DMS 273 (cell line): ENCODE measurements around the gene MPV17L.
"Not testable (repeated sequence)": the region's sequence is repeated elsewhere in the genome, so short reads cannot be mapped to it uniquely, and the experiment has no call there.

Source experiments
- DNase-seq: peaks from one replicate; lab custom pipeline; 2025; ENCODE audit not compliant: unreplicated experiment; lab: John Stamatoyannopoulos, UW

The MPV17L gene

DNA sequence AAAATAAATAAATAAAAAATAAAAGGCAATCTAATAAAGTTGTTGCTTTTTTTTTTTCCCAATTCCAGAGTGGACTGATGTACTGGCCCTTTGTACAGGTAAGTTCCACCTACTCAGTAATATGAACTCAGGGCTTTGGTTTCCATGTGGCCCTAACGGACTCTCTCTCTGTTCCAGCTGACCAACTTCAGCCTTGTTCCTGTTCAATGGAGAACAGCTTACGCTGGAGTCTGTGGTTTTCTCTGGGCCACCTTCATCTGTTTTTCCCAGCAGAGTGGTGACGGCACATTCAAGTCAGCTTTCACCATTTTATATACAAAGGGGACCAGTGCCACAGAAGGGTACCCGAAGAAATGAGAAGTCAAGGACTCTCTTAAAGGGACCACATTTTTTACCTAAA lies 12.2 kb downstream of the MPV17L start:
- not testable (repeated sequence) for DNase-seq

DNA sequence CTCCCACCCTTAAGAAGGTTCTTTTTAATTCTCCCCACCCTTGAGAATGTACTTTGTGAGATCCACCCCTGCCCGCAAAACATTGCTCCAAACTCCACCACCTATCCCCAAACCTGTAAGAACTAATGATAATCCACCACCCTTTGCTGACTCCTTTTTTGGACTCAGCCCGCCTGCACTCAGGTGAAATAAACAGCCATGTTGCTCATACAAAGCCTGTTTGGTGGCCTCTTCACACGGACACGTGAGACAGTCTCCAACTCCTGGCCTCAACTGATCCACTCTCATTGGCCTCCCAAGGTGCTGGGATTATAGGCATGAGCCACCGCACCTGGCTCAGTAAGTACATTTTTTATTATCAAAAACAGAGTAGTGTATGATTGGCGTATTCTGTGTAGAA lies 13.9 kb downstream of the MPV17L start:
- DNase-seq = not testable (repeated sequence)

DNA sequence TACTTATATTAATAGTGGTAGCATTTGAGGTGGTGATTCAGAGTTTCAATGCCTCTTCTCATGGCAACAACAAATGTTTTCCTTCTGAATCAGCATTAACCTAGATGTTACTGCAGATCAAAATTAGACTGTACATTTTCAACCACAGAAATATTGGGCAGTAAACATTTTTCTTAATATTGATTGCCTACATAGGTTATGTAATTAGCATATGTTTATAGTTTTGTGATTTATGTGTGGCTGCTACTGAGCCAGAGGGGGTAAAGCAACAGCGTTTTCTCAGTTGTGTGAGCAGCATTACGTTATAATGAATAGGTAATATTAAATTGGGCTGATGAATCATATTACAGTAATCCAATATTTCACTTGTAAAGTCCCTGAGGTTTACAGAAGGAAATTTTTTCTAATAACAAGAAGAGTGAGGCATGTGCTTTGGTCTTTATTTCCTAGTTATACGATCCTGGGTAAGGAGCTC lies 20.0 kb downstream of the MPV17L start:
- no peak for DNase-seq

DNA sequence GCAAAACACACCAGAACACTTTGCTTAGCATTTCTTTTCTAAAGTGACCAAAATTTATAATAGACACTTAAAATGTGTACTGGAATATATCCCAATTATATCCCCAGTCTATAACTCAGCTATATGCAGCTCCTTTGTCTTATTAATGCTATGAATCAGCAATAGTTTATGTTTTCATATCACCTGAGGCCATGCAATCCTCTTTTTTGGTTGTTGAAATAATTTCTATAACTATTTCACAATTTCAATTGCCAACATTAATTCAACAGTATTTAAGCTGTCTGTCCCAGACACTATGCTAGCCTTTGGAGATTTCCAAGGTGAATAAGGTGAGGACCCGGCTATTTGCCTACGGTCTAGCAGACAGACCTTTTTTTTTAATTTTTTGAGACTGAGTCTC lies 21.6 kb downstream of the MPV17L start:
- DNase-seq = no peak

DNA sequence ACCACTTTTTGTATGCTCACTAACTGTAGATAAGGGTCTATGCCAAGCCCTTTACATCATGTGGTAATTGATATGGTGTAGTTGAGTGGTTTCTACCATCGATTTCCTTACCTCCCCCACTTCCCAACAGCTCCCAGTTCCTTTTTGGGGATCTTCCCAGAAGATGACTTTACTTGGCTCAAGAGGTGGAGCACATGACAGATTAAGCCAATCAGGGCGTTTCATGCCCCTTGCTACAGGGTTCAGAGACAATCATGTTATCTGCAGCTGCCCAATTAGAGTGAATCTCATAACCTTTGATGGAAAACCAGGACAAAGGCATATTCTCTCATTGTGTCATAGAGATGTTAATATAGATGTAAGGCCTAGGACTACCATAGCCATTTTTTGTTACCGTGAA lies 22.7 kb downstream of the MPV17L start:
- no peak for DNase-seq

DNA sequence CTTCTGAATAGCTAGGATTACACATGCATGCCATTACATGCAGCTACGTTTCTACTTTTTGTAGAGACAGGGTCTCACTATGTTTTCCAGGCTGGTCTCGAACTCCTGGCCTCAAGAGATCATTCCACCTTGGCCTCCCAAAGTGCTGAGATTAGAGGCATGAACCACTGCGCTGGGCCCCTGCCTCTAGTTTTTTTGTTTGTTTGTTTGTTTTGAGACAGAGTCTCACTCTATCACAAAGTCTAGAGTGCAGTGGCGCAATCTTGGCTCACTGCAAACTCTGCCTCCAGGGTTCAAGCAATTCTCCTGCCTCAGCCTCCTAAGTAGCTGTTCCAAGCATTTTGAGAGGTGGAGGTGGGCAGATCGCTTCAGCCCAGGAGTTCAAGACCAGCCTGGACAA lies 26.1 kb downstream of the MPV17L start:
- not testable (repeated sequence) for DNase-seq

DNA sequence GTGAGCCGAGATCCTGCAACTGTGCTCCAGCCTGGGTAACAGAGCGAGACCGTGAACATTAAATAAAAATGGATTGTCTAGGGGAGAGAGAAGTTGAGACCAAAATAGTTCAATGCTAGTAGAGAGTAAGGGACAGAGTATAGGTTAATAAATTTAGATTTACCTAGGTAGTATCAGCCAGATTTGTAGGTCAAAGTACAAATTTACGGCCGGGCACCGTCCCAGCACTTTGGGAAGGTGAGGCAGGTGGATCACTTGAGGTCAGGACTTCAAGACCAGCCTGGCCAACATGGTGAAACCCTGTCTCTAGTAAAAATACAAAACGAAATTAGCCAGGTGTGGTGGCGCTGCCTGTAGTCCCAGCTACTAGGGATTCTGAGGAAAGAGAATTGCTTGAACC lies 26.7 kb downstream of the MPV17L start:
- DNase-seq = no peak

DNA sequence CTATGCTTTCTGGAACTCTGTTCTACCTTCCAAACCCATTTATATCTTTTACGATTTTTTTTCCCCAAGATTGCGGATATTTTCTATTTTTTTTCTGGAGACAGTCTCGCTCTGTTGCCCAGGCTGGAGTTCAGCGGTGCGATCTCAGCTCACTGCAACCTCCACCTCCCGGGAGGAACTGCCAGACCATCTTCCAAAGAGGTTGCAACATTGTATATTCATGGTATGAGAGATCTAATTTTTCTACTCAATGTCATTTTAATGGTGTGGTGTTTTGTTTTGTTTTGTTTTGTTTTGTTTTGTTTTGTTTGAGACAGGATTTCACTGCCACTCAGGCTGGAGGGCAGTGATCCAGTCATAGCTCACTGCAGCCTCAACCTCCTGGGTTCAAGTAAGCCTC lies 30.3 kb downstream of the MPV17L start:
- DNase-seq = no peak

DNA sequence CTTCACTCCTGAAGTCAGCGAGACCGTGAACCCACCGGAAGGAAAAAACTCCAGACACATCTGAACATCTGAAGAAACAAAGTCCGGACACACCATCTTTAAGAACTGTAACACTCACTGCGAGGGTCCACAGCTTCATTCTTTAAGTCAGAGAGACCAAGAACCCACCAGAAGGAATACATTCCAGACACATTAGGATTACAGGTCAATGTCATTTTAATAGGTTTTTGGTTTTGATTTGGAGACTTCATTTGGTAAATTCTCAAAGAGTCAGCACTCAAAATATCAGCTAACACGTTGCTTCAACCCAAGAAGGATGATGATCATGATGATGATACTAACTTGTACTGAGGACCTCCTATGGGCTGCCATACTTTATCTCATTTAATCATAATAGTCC lies 31.2 kb downstream of the MPV17L start:
- DNase-seq = no peak

DNA sequence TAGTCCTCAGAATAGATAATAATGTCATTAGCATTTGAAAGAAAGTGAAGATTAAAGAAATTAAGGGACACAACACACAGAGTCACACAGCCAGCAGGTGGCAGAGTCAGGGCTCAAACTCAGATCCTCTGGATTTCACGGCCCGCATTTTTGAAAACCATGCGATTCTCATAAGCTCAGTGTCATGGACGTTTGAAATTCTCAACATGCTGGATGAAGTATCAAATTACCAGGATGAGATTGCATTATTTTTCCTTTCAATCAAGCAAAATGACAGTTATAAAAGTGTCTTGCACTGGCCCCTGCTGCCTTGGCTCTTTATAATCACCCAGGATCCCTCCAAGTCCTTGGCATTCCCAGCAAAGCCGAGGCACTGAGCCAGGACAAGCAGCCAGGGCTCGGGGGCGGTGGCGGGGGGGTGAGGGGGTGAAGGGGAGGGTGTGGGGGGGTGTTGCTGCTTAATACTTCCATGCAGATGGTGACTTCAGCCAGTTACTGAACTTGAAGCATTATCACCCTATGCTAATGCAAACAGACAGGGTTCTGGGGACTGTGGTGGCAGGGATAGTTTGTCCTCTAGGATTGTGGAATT lies 32.2 kb downstream of the MPV17L start:
- peak; percentile 94 for DNase-seq

DNA sequence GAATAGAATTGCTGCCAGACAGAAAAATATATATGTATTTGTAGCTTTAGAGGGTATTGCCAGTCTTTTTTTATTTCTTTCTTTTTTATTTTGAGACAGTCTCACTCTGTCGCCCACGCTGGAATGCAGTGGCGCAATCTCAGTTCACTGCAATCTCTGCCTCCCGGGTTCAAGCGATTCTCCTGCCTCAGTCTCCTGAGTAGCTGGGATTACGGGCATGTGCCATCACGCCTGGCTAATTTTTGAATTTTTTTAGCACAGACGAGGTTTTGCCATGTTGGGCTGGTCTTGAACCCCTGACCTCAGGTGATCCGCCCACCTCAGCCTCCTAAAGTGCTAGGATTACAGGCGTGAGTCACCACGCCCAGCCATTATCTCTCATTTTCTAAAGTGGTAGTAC lies 35.3 kb downstream of the MPV17L start:
- DNase-seq = not testable (repeated sequence)

DNA sequence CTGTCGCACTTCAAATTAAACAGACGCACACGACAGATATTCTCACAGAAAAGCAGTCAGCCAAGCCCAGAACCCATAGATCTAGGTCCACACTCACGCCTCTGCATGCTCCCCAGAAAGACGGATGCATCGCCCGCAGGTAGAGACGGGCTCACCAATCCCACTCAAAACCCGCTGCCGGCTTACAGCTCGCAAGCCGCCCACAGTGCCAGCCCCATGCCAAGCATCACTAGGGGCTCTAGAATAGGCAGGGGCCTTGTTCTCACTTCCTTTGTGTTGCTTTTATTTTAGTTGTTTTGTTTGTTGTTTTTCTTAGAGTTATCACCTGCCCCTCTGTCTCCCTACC lies 38.5 kb downstream of the MPV17L start:
- DNase-seq = no peak

DNA sequence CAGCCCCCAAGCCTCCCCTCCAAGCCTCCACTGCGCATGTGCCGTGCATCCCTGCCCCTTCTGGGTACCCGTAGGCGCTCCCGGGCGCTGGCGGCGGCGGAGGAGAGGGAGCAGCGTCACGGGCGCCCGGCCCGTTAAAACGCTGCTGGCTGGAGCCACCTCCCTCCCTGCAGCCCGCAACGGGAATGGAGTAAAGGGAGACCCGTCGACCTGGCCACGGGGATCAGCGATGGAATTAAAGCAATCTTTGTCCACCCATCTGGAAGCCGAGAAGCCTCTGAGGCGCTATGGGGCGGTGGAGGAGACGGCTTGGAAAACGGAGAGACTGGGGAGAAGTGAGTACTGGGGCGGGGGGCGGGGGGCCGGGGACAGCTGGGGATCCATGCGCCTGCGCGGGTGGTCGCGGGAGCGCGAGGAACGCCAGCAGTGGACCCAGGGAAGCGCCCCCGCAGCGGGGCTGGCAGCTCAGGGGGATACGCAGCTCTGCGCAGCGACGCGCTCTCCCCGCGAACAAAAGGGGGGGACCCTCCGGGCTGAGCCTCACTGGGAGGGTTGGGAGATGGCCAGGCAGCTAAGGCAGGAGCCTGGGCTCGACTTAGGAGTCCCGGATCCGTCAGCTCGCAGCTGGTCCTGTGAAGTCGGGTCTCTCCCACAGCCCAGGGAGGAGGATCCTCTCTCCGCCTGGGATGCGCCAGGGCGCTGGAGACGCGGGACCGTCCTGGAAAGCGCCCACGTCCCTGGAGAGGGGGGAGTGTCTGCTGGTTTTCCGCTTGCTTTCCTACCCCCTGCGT lies 39.1 kb downstream of the MPV17L start, which contains the start of gene BMERB1:
Gene BMERB1, plus strand, starts transcription at position 164 of the 791 bp plus-strand sequence. Its CDS starts 66 bp downstream, at position 230.
- peak; percentile 91 for DNase-seq

DNA sequence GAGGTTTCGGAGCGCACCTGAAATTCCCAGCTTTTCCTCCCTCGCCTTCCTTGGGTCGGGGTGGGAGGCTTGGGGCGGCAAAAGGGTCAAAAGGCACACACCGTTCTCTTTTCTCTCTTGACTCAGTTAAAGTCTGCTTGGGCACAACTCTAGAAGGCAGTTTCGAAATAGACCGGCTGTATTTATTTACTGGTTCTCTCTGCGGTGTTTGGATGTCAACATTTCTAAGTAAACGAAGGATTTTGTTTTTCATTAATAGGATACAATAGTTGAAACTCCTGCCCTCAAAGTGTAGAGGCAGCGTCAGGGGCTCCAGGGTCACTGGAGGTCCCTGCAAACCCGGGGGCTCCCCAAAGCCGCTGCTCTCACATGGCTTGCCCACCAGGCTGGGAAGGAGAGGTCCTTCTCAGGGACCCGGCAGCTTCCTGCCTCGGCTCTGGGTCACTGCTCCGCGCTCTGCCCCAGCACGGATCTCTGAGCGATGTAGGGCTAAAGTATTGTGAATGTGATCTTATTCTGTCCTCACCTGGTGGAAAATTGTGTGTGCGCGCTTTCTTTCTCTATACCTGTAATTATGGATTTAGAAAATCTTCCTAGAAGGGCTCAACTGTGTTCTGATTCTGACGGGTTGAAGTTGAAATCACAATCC lies 39.8 kb downstream of the MPV17L start:
- peak; percentile 31 for DNase-seq

DNA sequence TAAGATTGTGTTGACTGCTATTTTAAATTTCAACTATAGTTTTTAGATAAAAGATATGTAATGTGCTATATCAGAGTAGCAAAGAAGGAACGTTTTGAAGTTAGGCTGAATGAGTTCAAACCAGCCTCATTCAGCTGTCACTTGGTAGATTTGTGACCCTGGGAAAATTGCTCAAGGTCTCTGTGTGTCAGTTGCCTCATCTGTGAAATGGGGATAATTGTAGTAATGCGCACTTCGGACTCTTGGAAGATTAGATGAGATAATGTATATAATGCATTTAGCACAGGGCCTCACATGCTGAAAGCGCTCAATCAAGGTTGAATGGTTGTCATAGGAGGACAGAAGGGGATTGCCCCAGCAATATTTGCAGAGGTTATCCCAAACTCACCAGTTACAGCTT lies 43.5 kb downstream of the MPV17L start:
- DNase-seq = no peak

DNA sequence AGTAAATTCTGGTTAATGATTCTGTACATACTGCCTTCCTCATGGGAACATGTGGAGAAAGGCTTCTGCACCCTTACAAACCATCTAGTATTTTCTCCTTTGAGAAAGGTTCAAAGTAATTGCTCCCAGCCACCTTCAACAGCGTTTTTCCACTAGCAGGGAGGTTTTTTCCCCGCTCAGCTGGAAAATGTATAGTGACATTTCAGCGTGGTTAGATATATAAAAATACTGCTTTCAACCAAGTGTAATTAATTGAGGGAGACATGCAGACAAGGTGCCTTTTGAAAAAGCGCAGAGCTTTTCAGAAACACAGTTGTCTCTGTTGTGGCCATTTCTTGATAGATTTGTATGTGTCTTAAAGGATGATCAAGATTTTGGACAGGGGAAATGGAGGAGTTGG lies 44.0 kb downstream of the MPV17L start:
- no peak for DNase-seq

DNA sequence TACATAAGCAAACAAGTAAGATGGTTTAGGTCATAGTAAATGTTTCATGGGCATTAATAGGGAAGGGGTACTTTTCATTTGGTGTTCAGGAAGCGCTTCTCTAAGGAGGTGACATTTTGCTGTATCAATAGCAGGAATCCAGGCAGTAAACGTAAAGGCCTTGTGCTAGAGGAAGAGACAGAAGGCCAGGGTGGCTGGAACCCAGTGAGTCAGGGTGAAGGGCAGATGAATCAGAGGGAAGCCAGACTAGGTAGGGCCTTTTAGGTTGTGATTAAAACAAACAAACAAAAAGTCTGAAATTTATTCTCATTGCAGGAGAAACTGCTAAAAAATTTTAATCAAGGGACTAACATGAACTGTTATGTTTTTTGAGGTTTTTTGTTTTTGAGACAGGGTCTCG lies 45.3 kb downstream of the MPV17L start:
- peak; percentile 8 for DNase-seq

DNA sequence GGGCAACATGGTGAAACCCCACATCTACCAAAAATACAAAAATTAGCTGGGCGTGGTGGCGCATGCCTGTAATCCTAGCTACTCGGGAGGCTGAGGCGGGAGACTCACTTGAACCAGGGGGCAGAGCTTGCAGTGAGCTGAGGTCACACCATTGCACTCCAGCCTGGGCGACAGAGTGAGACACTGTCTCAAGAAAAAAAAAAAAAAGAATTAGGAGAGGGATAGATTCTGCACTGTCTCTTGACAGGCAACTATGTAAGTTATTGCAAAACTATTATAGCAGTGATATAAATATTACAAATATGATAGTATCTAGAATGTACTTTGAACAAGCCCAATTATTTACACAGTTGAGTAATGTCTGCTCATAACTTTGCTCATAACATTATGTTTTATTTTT lies 46.6 kb downstream of the MPV17L start:
- not testable (repeated sequence) for DNase-seq

DNA sequence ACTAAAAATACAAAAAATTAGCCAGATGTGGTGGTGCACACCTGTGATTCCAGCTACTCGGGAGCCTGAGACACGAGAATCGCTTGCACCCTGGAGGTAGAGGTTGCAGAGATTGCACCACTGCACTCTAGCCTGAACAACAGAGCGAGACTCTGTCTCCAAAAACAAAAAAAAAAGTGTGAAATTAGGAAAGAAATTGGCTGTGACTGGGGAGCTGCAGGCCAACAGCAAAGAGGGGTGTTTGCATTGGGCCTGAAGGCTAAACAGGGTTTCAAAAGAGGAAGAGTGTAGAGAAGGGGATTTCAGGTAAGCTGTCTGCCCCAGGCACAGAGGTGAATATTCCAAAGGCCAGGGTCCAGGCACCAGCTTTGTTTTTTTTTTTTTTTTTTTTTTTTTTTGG lies 48.2 kb downstream of the MPV17L start:
- no peak for DNase-seq

DNA sequence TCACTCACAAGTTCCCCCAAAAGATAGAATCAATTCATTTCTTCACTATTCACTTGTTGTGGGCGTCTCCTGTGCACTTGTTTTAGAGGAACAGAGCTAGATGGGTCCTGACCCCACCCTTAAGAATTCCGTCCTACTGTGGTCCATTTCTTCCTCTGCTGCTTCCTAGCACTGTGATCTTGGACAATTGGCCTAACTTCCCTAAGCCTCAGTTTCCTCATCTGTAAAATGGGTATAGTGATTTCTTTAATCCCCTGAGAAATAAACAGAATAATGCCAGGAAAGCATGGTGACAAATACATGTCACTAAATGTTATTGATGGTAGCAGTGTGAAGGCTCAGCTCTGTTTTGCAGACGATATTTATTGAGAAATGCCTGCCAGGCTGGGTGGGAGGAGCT lies 48.7 kb downstream of the MPV17L start:
- no peak for DNase-seq

DNA sequence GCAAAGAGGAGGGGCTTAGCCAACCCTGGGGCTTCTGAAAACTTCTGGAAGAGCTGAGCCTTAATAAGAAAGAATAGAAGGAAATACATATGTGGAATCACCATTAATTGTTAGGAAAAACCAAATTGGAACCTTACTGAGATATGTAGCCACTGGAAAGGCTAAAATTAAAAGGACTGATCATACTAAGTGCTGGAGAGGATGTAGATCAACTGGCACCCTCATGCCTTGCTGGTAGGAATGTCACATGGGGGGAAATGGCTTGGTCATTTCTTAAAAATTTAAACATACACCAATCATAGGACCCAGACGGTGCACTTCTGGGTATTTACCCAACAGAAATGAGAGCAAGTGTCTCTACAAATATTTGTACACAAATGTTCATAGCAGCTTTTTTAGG lies 49.9 kb downstream of the MPV17L start:
- DNase-seq = no peak

DNA sequence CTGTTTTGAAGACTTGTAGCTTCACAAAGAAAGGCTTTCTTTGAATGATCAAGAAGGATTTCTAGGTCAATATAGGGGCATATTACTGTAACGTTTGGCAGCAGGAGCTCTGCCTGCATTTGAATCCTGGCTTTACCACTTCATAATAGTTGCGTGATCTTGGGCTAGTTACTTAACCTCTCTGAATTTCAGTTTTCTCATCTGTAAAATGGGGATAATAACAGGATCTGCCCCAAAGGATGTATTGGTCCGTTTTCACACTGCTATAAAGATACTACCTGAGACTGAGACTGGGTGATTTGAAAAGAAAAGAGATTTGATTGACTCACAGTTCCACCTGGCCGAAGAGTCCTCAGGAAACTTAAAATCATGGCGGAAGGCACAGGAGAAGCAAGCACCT lies 51.3 kb downstream of the MPV17L start:
- DNase-seq = no peak
